CD4-positive, alpha-beta T cell treated with Interleukin-1 beta for 1 hour (primary cell): ENCODE results near the gene EXOC4.

Experiments used
- DNase-seq, 2 donors: peaks; one replicate each; pipeline ENCODE4 v3.0.0-alpha.2; 2020 to 2022

EXOC4 gene

GRCh38 chr7:133504825-133505224, 251.9 kb downstream of the EXOC4 start:
- DNase-seq, result no peak

GRCh38 chr7:133509822-133510221, 256.9 kb downstream of the EXOC4 start:
- DNase-seq, result no peak

GRCh38 chr7:133510326-133511055, 257.6 kb downstream of the EXOC4 start:
- no peak for DNase-seq

GRCh38 chr7:133511252-133511651, 258.4 kb downstream of the EXOC4 start:
- no peak for DNase-seq

GRCh38 chr7:133511708-133512107, 258.8 kb downstream of the EXOC4 start:
- no peak for DNase-seq

GRCh38 chr7:133512560-133512959, 259.7 kb downstream of the EXOC4 start:
- DNase-seq, result no peak

GRCh38 chr7:133513608-133514007, 260.7 kb downstream of the EXOC4 start:
- DNase-seq, result no peak

- no peak for DNase-seq
Measured at GRCh38 chr7:133514551-133514950, 261.7 kb downstream of the EXOC4 start.

- DNase-seq, result no peak
Measured at GRCh38 chr7:133517766-133518165, 264.9 kb downstream of the EXOC4 start.

GRCh38 chr7:133518718-133519117, 265.8 kb downstream of the EXOC4 start:
- no peak for DNase-seq

GRCh38 chr7:133520248-133520647, 267.4 kb downstream of the EXOC4 start:
- no peak for DNase-seq

GRCh38 chr7:133522501-133522900, 269.6 kb downstream of the EXOC4 start:
- no peak for DNase-seq

GRCh38 chr7:133528796-133529195, 275.9 kb downstream of the EXOC4 start:
- DNase-seq, result no peak

- DNase-seq, result no peak
Measured at GRCh38 chr7:133529861-133530260, 277.0 kb downstream of the EXOC4 start.

GRCh38 chr7:133530682-133531081, 277.8 kb downstream of the EXOC4 start:
- no peak for DNase-seq

- DNase-seq, result no peak
Measured at GRCh38 chr7:133534816-133535215, 281.9 kb downstream of the EXOC4 start.

GRCh38 chr7:133535308-133535707, 282.4 kb downstream of the EXOC4 start:
- DNase-seq, result no peak

- no peak for DNase-seq
Measured at GRCh38 chr7:133536450-133536849, 283.6 kb downstream of the EXOC4 start.

- no peak for DNase-seq
Measured at GRCh38 chr7:133539016-133539415, 286.1 kb downstream of the EXOC4 start.

GRCh38 chr7:133540096-133540860, 287.4 kb downstream of the EXOC4 start:
- DNase-seq, result no peak

- DNase-seq, result no peak
Measured at GRCh38 chr7:133542209-133542780, 289.4 kb downstream of the EXOC4 start.

- DNase-seq, result no peak
Measured at GRCh38 chr7:133543657-133544056, 290.8 kb downstream of the EXOC4 start.

- no peak for DNase-seq
Measured at GRCh38 chr7:133545618-133546017, 292.7 kb downstream of the EXOC4 start.

- no peak for DNase-seq
Measured at GRCh38 chr7:133547981-133548380, 295.1 kb downstream of the EXOC4 start.
